HG03175 (cell line): Measurements from ENCODE around the gene NRAP.
"Not testable (repeated sequence)": the region's sequence is repeated elsewhere in the genome, so short reads cannot be mapped to it uniquely, and the experiment has no call there.

Source experiments
- ATAC-seq: cut with Tn5 transposase; IDR thresholded peaks from one replicate; pipeline ENCODE4 v1.9.1; 2021; ENCODE audit warnings: mild to moderate bottlenecking, moderate library complexity; ENCODE audit not compliant: unreplicated experiment

Gene NRAP

GRCh38 chr10:113683300-113683699 lies 19.5 kb upstream of the NRAP start:
- ATAC-seq: no peak

GRCh38 chr10:113681533-113682470 lies 18.0 kb upstream of the NRAP start:
- ATAC-seq: peak; percentile 63

GRCh38 chr10:113680190-113681111 lies 16.6 kb upstream of the NRAP start:
- peak; percentile 17 for ATAC-seq

- peak; percentile 70 for ATAC-seq
Measured at GRCh38 chr10:113679463-113680189, 15.8 kb upstream of the NRAP start, which contains the start of gene CASP7. Gene CASP7 (plus strand): TSS chr10:113679912. CDS start chr10:113697494, 17,582 bp downstream.

- ATAC-seq: peak; percentile 72
Measured at GRCh38 chr10:113666682-113667252, 2.9 kb upstream of the NRAP start.

- ATAC-seq: no peak
Measured at GRCh38 chr10:113665806-113666354, 2.0 kb upstream of the NRAP start.

- no peak for ATAC-seq
Measured at GRCh38 chr10:113665352-113665751, 1.5 kb upstream of the NRAP start.

GRCh38 chr10:113663142-113663541 lies 699 bp downstream of the NRAP start:
- no peak for ATAC-seq

- no peak for ATAC-seq
Measured at GRCh38 chr10:113661332-113661731, 2.5 kb downstream of the NRAP start.

GRCh38 chr10:113657544-113657943 lies 6.3 kb downstream of the NRAP start:
- ATAC-seq: no peak

- ATAC-seq: no peak
Measured at GRCh38 chr10:113656896-113657295, 6.9 kb downstream of the NRAP start.

GRCh38 chr10:113652456-113652855 lies 11.4 kb downstream of the NRAP start:
- not testable (repeated sequence) for ATAC-seq

- ATAC-seq: no peak
Measured at GRCh38 chr10:113651898-113652297, 11.9 kb downstream of the NRAP start.

GRCh38 chr10:113651021-113651420 lies 12.8 kb downstream of the NRAP start:
- ATAC-seq: no peak

GRCh38 chr10:113650172-113650571 lies 13.7 kb downstream of the NRAP start:
- ATAC-seq: no peak

- ATAC-seq: no peak
Measured at GRCh38 chr10:113648478-113648877, 15.4 kb downstream of the NRAP start.

GRCh38 chr10:113647812-113648211 lies 16.0 kb downstream of the NRAP start:
- no peak for ATAC-seq

GRCh38 chr10:113646336-113647201 lies 17.3 kb downstream of the NRAP start:
- ATAC-seq: no peak
